HTR-8/SVneo (cell line): ENCODE measurements around the gene ASMTL.
"Not testable (repeated sequence)": the region's sequence is repeated elsewhere in the genome, so short reads cannot be mapped to it uniquely, and the experiment has no call there.

Experiments
- DNase-seq: peaks from one replicate; pipeline ENCODE4 v3.0.0; 2011; ENCODE audit warnings: low spot score, mixed read lengths; ENCODE audit not compliant: insufficient read length
- FAIRE-seq: peaks from 2 replicates; lab custom pipeline; 2011; peaks lifted over from hg19 to GRCh38; lab: Jason Lieb, UNC

ASMTL gene

GRCh38 chrX:1462596-1463251 lies 10.0 kb upstream of the ASMTL start:
- no peak for FAIRE-seq
- DNase-seq: peak; percentile 33

GRCh38 chrX:1462110-1462509 lies 9.4 kb upstream of the ASMTL start:
- FAIRE-seq (no peak), DNase-seq (no peak)

DNA sequence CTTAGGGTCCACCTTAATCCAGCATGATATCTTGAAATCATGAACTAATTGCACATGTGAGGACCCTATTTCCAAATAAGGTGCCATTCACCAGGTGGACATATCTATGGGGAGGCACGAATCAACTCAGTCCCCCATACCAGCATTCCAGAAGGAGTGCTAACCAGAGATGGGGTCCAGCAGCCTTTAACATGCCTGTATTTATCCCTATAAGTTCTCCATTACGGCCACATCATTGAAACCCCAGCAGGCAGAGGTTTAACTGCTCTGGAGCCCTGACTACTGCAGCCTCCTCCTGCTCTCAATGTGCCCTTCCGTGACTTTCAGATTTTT lies 3.2 kb upstream of the ASMTL start:
- no peak for FAIRE-seq
- DNase-seq: no peak

DNA sequence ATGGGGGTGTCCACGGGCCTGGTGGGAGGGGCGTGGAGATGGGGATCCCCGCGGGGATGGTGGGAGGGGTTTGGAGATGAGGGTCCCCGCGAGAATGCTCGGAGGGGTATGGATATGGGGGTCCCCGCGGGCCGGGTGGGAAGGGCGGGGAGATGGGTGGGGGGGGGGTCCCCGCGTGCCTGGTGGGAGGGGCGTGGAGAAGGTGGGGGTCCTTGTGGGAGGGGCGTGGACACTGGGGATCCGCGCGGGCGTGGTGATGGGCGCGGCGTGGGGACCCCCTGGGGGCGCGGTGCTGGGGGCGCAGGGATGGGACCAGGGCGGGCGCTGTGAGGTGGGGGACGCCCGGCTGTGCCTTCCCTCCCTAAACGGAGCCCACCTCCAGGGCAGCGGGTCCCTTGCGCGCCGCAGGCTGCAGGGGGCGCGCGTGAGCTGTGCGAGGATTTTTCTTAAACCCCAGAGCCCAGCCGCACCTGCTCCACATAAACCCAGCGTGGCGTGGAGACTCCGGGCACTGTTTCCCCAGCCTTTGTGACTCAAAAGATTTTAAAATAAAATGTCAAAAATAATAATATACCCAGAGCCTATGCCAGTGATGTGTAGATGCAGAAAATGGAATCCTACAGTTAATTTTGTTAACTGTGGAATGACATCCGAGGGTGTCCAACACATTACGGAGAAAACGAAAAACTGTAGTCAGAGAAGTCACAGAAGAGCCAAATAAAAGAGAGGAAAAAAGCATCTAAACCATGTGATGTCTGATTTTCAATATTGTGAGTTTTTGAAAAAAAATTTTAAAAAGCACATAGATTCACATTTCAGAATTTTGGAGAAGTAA lies 1.5 kb upstream of the ASMTL start:
- DNase-seq (peak; percentile 76), FAIRE-seq (no peak)

DNA sequence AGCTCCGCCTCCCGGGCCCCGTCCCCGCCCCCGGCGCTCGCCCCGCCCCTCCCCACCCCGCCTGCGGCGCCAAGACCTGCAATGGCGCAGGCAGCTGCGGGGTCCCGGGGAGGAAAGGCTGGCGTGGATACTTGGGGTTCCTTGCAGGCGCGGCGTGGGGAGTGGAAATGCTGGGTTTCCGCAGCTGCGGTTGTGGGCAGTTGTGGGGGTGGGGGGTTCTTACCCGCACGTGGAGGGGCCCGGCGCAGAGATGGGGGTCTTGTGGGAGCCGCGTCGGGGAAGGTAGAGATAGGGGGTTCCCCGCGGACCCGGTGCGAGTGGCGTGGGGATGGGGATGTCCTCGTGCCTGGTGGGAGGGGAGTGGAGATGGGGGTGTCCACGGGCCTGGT lies 680 bp upstream of the ASMTL start:
- DNase-seq (no peak), FAIRE-seq (no peak)

GRCh38 chrX:1451661-1452515 lies 821 bp downstream of the ASMTL start:
- no peak for DNase-seq
- no peak for FAIRE-seq

DNA sequence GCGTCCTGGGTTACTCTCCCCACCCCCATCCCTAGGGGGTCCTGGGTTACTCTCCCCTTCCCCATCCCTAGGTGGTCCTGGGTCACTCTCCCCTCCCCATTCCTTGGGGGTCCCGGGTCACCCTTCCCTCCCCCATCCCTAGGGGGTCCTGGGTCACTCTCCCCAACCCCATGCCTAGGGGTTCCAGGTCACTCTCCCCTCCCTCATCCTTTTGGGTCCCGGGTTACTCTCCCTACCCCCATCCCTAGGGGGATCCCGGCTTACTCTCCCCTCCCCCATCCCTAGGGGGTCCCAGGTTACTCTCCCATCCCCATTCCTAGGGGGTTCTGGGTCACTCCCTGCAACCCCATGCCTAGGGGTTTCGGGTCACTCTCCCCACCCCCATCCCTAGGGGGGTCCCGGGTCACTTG lies 1.5 kb downstream of the ASMTL start:
- no peak for DNase-seq
- FAIRE-seq: no peak

DNA sequence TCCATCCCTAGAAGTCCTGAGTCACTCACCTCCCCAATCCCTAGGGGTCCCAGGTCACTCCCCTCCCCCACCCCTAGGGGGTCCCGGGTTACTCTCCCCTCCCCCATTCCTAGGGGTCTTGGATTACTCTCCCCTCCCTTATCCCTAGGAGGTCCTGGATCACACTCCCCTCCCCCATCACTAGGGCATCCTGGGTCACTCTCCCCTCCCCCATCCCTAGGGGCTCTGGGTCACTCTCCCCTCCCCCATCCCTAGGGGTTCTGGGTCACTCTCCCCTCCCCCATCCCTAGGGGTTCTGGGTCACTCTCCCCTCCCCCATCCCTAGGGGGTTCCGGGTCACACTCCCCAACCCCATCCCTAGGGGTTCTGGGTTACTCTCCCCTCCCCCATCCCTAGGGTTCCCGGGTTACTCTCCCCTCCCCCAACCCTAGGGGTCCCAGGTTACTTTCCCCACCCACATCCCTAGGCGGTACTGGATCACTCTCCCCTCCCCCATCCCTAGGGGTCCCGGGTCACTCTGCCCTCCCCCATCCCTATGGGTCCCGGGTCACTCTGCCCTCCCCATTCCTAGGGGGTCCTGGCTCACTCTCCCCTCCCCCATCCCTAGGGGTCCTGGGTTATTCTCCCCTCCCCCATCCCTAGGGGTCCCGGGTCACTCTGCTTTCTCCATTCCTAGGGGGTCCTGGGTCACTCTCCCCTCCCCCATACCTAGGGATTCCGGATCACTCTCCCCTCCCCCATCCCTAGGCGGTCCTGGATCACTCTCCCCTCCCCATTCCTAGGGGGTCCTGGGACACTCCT lies 2.1 kb downstream of the ASMTL start:
- FAIRE-seq: no peak
- DNase-seq: no peak

DNA sequence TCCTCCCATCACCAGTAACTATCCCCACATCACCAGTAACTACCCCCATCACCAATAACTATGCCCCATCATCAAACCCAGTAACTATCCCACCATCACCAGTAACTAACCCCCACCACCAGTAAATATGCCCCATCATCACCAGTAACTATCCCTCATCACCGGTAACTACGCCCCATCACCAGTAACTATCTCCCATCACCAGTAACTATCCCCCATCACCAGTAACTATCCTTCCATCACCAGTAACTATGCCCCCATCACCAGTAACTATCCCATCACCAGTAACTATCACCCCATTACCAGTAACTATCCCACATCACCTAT lies 2.9 kb downstream of the ASMTL start:
- no peak for DNase-seq
- no peak for FAIRE-seq

DNA sequence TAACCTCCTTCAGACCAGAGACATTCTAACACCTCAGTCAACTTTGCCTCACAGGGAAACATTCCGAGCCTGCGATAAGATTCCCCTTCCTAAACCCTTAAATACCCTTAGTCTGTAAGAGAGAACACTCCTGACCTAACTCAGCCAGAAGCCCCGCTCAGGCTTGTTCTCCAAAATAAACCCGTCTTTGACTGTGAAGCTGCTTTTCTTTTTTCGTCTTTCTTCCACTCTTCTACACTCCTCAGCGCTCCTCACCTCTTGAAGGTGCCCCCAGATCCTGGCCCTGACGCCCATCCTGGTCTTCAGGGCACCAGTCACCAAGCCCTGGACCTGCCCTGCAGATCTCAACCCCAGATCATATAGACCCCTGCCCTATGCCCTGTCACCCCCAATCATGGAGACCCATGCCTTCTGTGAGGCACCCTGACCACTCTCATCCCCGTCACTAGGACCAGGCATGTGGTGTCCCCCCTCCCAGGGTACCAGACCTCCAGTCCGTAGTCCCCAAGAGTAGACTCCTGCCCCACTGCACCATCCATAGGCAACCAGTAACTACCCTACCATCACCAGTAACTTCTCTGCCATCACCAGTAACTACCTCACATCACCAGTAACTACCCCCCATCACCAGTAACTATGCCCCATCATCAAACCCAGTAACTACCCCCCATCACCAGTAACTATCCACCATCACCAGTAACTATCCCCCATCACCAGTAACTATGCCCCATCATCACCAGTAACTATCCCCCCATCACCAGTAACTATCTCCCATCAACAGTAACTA lies 3.5 kb downstream of the ASMTL start:
- no peak for DNase-seq
- FAIRE-seq: peak; percentile 16

- not testable (repeated sequence) for FAIRE-seq, DNase-seq
Observed at GRCh38 chrX:1448573-1449001, 4.1 kb downstream of the ASMTL start.

- peak; percentile 58 for FAIRE-seq
- DNase-seq: not testable (repeated sequence)
Observed at GRCh38 chrX:1447969-1448572, 4.6 kb downstream of the ASMTL start.

- peak; percentile 60 for FAIRE-seq
Observed at GRCh38 chrX:1446984-1447968, 5.4 kb downstream of the ASMTL start.

DNA sequence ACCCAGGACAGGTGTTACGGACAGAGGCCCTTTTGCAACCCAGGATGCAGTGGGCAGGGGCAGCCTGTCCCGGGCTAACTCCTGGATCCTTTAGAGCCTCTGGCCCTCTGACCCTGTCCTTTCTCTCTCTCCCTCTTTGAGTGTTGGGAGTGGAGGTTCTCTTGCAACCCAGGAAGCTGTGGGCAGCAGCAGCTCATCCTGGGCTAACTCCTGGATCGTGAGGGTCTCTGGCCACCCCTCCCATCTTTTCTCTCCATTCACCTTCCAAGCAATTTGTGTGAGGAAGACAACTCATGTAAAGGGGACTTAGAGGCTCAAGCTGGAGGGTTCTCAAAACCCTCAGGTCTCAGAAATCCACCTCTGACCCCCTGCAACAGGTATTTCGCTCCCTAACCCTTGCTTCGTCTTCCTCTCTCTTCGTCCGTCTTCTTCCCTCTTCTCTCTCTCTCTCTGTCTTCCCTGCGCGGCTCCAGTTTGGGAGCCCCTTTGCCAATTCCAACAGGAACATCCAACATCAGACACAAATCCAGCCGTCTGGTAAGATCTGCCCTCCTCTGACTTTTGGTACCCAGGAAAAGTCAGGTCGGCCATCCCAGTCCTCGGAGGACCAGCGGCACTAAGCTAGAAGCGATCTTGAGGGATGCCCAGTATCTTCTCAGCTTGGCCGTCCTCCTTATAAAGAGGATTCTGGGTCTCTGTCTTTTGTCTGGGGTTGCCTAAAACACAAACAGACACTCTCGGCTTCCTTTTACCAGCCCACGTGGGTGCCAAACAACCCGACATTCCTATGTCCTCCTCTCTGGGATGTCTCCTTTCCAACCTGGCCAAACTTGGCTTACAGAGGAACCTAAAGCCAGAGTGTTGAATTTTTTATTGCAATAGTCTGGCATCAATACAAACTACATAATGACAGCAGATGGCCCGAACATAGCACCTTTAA lies 7.9 kb downstream of the ASMTL start:
- DNase-seq (no peak), FAIRE-seq (no peak)

More at GRCh38 chrX:1446984-1447968, 5.4 kb downstream of the ASMTL start:
- DNase-seq: not testable (repeated sequence)

- peak; percentile 85 for FAIRE-seq
Observed at GRCh38 chrX:1443496-1444075, 9.1 kb downstream of the ASMTL start.

GRCh38 chrX:1442724-1443367 lies 9.9 kb downstream of the ASMTL start:
- FAIRE-seq (peak; percentile 88), DNase-seq (no peak)

More at GRCh38 chrX:1443496-1444075, 9.1 kb downstream of the ASMTL start:
- no peak for DNase-seq
